Cardiac fibroblast (primary cell): ENCODE results near the gene HIP1.

Experiments used
- DNase-seq, 2 donors: peaks; one replicate each; pipeline versions ENCODE4 v3.0.0 to v3.0.0-alpha.2; 2010; ENCODE audit warnings: low read depth in 2 of 2
- H3K4me3 ChIP-seq, 2 donors: replicated peaks in 1 of 2; 1 replicate in 1 of 2; 2 replicates in 1 of 2; pipeline ENCODE4 v1.5.1; 2011; ENCODE audit warnings: low read depth in 2 of 2, low read length in 2 of 2, mild to moderate bottlenecking in 2 of 2, moderate library complexity in 1 of 2
- CTCF ChIP-seq: IDR thresholded peaks from one replicate; pipeline ENCODE4 v1.5.1; 2011; ENCODE audit warnings: low read depth, mild to moderate bottlenecking, low read length, inconsistent platforms

Gene HIP1

DNA sequence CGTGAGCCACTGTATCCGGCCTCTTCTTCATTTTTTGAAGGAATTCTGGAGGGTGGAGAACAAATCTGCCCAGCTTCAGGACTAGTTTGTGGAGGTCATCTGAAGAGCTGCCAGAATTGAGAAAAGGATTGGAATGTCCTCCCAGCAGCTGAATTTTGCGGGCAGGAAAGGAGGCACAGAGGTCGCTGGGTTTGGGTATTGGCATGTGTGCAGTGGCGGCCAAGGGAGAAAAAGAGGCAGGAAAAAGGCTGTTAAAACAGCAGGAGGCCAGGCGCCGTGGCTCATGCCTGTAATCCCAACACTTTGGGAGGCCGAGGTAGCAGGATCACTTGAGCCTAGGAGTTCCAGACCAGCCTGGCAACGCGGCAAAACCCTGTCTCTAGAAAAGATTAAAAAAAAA is 80.4 kb downstream of the HIP1 start:
- TF ChIP-seq CTCF, result no peak
- peak; percentile 28 to 33 for DNase-seq
- H3K4me3 ChIP-seq, result no peak overlapping the region

GRCh38 chr7:75657866-75658265 is 80.9 kb downstream of the HIP1 start:
- DNase-seq, result no peak
- no peak for TF ChIP-seq CTCF
- no peak overlapping the region for H3K4me3 ChIP-seq

DNA sequence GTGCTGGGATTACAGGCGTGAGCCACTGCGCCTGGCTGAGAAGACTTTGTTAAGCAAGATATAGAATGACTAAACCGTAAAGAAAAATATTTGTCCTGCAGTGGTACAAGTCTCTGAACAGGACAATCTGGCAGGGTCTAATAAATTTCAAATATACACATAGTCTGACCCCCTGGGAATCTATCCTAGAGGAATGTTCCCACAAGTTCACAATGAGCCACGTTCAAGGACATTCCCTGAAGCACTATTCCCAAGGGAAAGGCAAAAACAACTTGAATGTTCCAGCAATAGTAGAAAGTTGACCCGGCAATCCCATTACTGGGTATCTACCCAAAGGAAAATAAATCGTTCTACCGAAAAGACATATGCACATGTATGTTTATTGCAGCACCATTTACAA is 82.0 kb downstream of the HIP1 start:
- TF ChIP-seq CTCF, result no peak
- peak in 1 of 2 donors; percentile 12 for DNase-seq
- no peak overlapping the region for H3K4me3 ChIP-seq

DNA sequence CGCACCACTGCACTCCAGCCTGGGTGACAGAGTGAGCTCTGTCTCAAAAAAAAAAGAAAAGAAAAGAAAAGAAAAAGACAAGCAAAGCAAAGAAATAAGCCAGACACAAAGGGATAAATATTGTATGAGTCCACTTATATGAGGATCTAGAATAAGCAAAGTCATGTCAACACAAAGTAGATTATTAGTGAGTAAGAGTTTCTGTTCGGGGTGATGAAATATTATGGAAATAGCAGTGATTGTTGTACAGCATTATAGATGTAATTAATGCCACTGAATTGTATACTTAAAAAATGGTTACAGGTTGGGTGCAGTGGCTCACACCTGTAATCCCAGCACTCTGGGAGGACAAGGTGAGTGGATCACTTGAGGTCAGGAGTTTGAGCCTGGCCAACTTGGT is 83.2 kb downstream of the HIP1 start:
- DNase-seq, result no peak
- H3K4me3 ChIP-seq, result no peak overlapping the region
- no peak for TF ChIP-seq CTCF

DNA sequence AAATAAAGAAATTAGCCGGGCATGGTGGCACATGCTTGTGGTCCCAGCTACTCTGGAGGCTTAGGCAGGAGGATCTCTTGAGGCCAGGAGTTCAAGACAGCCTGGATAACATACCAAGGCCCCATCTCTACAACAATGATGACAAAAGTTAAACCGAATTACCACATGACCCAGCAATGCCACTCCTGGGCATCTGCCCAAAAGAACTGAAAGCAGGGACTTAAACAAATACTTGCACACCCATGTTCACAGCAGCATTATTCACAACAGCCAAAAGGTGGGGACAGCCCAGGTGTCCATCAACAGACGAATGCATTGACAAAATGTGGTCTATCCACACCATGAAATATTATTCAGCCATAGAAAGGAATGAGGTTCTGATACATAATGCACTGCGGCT is 83.9 kb downstream of the HIP1 start:
- no peak for TF ChIP-seq CTCF
- DNase-seq, result no peak

DNA sequence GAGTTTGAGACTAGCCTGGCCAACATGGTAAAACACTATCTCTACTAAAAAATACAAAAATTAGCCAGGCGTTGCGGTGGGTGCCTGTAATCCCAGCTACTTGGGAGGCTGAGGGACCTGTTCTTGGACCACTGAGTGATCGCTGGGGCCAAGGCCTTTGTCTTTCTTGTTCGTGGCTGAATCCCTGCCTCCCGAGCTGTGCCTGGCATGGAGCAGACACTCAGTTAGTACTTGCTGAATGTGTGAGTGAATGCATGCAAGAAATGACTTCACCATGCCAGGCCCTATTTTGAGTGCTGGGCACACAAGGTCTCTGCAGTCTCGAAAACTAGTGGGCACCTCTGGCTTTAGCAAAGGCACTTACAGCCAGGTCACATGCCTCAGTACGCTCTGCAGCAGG is 85.1 kb downstream of the HIP1 start:
- DNase-seq, result no peak
- no peak overlapping the region for H3K4me3 ChIP-seq
- no peak for TF ChIP-seq CTCF

More for the DNA sequence above, 83.9 kb downstream of the HIP1 start:
- no peak overlapping the region for H3K4me3 ChIP-seq

DNA sequence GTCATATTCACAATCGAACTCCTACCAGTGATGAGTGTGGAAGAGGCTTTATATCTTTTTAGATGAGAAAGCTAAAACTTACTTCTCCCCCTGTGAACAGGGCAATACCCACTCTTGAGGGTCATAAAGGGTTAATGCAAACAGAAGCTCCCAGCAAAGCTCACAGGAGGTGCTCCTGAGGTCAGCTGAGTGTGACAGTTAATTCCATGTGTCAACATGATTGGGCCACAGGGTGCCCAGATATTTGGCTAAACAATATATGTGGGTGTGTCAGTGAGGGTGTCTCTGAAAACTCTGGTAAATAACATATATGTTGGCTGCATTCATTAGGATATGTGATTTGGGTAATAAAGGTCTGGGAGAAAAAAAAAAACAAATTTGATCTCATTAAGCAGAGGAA is 86.0 kb downstream of the HIP1 start:
- H3K4me3 ChIP-seq, result no peak overlapping the region
- no peak for DNase-seq
- no peak for TF ChIP-seq CTCF
